HepG2 (cell line): ENCODE measurements around the gene TACC2. TPM values are rescaled to one million over a fixed set of nuclear protein-coding genes. Genes with fewer than 3 reads are reported as not detected.

Experiments used
- CEBPB ChIP-seq: IDR thresholded peaks from 2 replicates; pipeline ENCODE4 v1.6.1; 2011; ENCODE audit warnings: low read depth, low read length, improper control_type of control experiment, borderline replicate concordance
- KAT2B ChIP-seq: fragments of 150-350 bp; IDR thresholded peaks from 2 replicates; pipeline ENCODE4 v1.6.1; 2014; ENCODE audit warnings: low read depth, low read length, borderline replicate concordance
- NR0B2 ChIP-seq: sonication (generic); formaldehyde crosslinking; IDR thresholded peaks from 2 replicates; pipeline ENCODE4 v1.4.0; 2020; ENCODE audit warnings: mild to moderate bottlenecking, missing genetic modification reagents
- PAWR ChIP-seq: sonication (generic); formaldehyde crosslinking; IDR thresholded peaks from 2 replicates; pipeline ENCODE4 v1.4.0; 2020; ENCODE audit warnings: missing genetic modification reagents, mild to moderate bottlenecking, borderline replicate concordance
- POGZ ChIP-seq: sonication (generic); formaldehyde crosslinking; IDR thresholded peaks from 2 replicates; pipeline ENCODE4 v1.4.0; 2020; ENCODE audit warnings: mild to moderate bottlenecking, missing genetic modification reagents
- RBM22 ChIP-seq: fragments of 200-400 bp; formaldehyde crosslinking; optimal IDR thresholded peaks from 2 replicates; pipeline ENCODE3; 2017; ENCODE audit warnings: mild to moderate bottlenecking, low read length, moderate library complexity
- SNAPC4 ChIP-seq: sonication (generic); formaldehyde crosslinking; IDR thresholded peaks from 2 replicates; pipeline ENCODE4 v1.4.0; 2020; ENCODE audit warnings: mild to moderate bottlenecking, missing genetic modification reagents
- TAF15 ChIP-seq: fragments of 200-400 bp; formaldehyde crosslinking; IDR thresholded peaks from one replicate; pipeline ENCODE4 v1.6.1; 2018; ENCODE audit warnings: mild to moderate bottlenecking, low read depth, low read length; ENCODE audit not compliant: poor library complexity, severe bottlenecking
- TCF12 ChIP-seq, 2 experiments: fragments of 450-650 bp in 1 of 2; sonication (generic) in 1 of 2; formaldehyde crosslinking in 1 of 2; IDR thresholded peaks; 2 replicates each; pipeline versions ENCODE4 v1.6.1 to v1.8.0; 2017 to 2022; ENCODE audit warnings: antibody characterized with exemption in 1 of 2, mild to moderate bottlenecking in 1 of 2, missing genetic modification reagents in 1 of 2, moderate library complexity in 1 of 2
- TFE3 ChIP-seq: IDR thresholded peaks from 2 replicates; pipeline ENCODE4 v1.6.1; 2016
- ZBTB7A ChIP-seq: sonication (generic); formaldehyde crosslinking; IDR thresholded peaks from 2 replicates; pipeline ENCODE4 v1.8.0; 2022; ENCODE audit warnings: mild to moderate bottlenecking, missing genetic modification reagents
- ZSCAN25 ChIP-seq: sonication (generic); formaldehyde crosslinking; IDR thresholded peaks from 2 replicates; pipeline ENCODE4 v1.8.0; 2022; ENCODE audit warnings: mild to moderate bottlenecking, missing genetic modification reagents
- polyA plus RNA-seq, 8 experiments: library from polyadenylated mRNA; depleted of rRNA in 3 of 8; stranded (reverse) in 7 of 8; unstranded in 1 of 8; fragments of >200 nt; fragmentation: Illumina TruSeq in 4 of 8; extraction: Trizol in 4 of 8; gene quantifications; 2 replicates each; pipeline versions ENCODE4 v1.2.1 to v1.2.3, GENCODE V29; 2011 to 2016; ENCODE audit warnings: low read depth in 4 of 8, missing spikeins in 1 of 8, mixed read lengths in 1 of 8; ENCODE audit not compliant: insufficient read depth in 1 of 8
- total RNA-seq, 5 experiments: library from RNA; depleted of rRNA; stranded (reverse); fragments of >200 nt; fragmentation: Illumina TruSeq; extraction: Trizol; gene quantifications; 2 replicates each; pipeline ENCODE4 v1.2.3, GENCODE V29; 2016; ENCODE audit warnings: low read depth in 1 of 5
- TF ChIP-seq, protein P1 (sequence below): fragments of 450-650 bp; IDR thresholded peaks from 2 replicates; pipeline ENCODE4 v1.6.1; 2017; ENCODE audit warnings: mild to moderate bottlenecking
- TF ChIP-seq, protein P2 (sequence below): sonication (generic); formaldehyde crosslinking; IDR thresholded peaks from 2 replicates; pipeline ENCODE4 v1.8.0; 2022; ENCODE audit warnings: low read depth, missing genetic modification reagents

Gene TACC2
- total and polyA plus RNA-seq, 2 of the 13 experiments (the other 11 are each of a cell fraction or from before 2014, with no cell fraction given), result 11.8 to 16.0 TPM

GRCh38 chr10:122062831-122063674 lies 74.1 kb downstream of the TACC2 start (continued):
- TF ChIP-seq TFE3 (CRISPR knock-in tag) (peak; percentile 97), CEBPB (no peak), ZSCAN25 (CRISPR knock-in tag) (peak; percentile 71; the same call in 1 of the 2 replicates), POGZ (CRISPR knock-in tag) (peak; percentile 88), SNAPC4 (CRISPR knock-in tag) (no peak), TCF12 (IDR thresholded peaks at IDR 0.05) (no peak), TCF12 (CRISPR knock-in tag; IDR thresholded peaks at IDR 0.05) (peak; percentile 68; the same call in 1 of the 2 replicates), RBM22 (no peak), NR0B2 (CRISPR knock-in tag) (no peak), KAT2B (no peak), PAWR (CRISPR knock-in tag) (no peak), ZBTB7A (CRISPR knock-in tag) (no peak), TAF15 (no peak)
- TF ChIP-seq, protein P1, sequence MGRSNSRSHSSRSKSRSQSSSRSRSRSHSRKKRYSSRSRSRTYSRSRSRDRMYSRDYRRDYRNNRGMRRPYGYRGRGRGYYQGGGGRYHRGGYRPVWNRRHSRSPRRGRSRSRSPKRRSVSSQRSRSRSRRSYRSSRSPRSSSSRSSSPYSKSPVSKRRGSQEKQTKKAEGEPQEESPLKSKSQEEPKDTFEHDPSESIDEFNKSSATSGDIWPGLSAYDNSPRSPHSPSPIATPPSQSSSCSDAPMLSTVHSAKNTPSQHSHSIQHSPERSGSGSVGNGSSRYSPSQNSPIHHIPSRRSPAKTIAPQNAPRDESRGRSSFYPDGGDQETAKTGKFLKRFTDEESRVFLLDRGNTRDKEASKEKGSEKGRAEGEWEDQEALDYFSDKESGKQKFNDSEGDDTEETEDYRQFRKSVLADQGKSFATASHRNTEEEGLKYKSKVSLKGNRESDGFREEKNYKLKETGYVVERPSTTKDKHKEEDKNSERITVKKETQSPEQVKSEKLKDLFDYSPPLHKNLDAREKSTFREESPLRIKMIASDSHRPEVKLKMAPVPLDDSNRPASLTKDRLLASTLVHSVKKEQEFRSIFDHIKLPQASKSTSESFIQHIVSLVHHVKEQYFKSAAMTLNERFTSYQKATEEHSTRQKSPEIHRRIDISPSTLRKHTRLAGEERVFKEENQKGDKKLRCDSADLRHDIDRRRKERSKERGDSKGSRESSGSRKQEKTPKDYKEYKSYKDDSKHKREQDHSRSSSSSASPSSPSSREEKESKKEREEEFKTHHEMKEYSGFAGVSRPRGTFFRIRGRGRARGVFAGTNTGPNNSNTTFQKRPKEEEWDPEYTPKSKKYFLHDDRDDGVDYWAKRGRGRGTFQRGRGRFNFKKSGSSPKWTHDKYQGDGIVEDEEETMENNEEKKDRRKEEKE, result no peak
- TF ChIP-seq, protein P2, sequence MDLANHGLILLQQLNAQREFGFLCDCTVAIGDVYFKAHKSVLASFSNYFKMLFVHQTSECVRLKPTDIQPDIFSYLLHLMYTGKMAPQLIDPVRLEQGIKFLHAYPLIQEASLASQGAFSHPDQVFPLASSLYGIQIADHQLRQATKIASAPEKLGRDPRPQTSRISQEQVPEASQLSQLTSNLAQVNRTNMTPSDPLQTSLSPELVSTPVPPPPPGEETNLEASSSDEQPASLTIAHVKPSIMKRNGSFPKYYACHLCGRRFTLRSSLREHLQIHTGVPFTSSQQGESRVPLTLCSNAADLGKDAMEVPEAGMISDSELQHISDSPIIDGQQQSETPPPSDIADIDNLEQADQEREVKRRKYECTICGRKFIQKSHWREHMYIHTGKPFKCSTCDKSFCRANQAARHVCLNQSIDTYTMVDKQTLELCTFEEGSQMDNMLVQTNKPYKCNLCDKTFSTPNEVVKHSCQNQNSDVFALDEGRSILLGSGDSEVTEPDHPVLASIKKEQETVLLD (CRISPR knock-in tag), result no peak
